GM18867 (cell line): ENCODE data around the gene MYB.
"Not testable (repeated sequence)": the region's sequence is repeated elsewhere in the genome, so short reads cannot be mapped to it uniquely, and the experiment has no call there.

Experiments used
- ATAC-seq: cut with Tn5 transposase; IDR thresholded peaks from one replicate; pipeline ENCODE4 v1.9.1; 2021; ENCODE audit warnings: mild to moderate bottlenecking, moderate library complexity; ENCODE audit not compliant: unreplicated experiment

The MYB gene

DNA sequence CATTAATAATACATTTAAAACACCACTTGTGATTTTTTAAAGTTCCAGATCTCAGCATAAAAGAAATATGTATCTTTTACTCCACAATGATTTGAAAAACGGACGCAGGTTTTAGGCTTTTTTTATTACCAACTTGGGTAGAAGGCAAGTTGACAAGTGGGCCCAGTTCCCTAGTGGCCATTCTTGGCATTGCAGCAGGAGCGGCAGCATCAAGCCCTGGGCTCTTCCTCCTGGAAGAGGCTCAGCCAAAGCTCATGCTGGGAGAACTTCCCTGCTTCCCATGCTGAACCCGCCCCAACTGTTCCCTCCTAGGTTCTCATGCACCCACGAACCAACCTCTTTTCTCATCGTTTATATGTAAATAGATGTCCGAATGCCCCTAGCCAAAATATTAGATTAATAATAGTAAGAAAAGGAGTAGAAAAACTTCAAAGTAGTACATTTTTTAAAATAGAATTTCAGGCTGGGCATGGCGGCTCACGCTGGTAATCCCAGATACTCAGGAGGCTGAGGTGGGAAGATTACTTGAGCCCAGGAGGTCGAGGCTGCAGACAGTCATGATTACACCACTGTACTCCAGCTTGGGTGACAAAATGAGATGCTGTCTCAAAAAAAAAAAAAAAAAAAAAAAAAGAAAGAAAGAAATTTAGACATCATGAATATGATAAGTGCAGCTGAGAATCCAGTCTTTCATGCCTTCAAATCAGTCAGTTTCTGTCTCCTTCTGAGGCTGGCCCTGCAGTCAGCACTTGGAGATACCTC, 18.2 kb upstream of the MYB start:
- ATAC-seq: peak; percentile 7

DNA sequence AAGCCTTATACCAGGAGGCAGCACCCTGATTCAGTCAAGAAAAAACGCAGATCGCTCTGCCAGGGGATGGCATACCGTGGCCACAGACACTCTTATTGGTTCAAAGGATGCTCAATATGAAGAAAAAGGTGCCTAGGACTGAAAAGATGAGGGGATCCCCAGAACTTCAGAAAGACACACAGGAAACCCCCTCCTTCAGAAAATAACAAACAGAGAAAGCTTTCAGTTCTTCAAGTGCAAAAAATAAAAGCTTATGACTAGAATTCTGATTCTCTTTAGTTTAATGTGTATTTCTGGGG, 17.7 kb upstream of the MYB start:
- peak; percentile 72 for ATAC-seq

DNA sequence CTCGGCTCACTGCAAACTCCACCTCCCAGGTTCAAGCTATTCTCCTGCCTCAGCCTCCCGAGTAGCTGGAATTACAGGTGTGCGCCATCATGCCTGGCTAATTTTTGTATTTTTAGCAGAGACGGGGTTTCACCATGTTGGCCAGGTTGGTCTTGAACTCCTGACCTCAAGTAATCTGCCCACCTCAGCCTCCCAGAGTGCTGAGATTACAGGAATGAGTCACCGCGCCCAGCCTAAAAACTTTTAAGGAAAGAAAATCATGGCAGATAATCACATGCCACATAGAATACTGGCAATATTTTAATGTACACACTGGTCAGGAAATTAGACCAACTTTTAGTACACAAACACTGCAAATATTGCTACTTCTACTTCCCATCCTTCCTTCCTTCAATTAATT, 16.7 kb upstream of the MYB start:
- ATAC-seq: not testable (repeated sequence)

DNA sequence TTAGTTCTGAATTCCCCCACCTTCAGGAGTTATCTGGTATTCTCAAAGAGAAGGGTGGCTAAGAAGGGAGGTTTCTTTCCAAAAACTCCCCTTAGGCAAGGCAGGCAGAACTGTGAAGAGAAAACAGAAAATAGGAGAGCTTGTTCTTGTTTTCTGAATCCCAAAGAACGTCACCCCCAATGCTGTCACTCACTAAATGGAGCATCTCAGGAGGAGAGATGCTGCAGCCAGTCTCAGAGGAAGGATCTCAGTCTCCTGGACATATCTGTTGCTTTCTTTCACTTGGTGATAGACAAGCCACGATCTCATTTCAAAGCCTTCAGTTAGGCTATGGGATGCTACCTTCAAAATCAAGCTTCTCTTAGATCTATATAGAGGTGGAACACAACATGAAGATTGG, 16.1 kb upstream of the MYB start:
- ATAC-seq: no peak

GRCh38 chr6:135166515-135166914, 14.6 kb upstream of the MYB start:
- ATAC-seq: no peak

- ATAC-seq: no peak
Observed at GRCh38 chr6:135167617-135168016, 13.5 kb upstream of the MYB start.

GRCh38 chr6:135168766-135169165, 12.3 kb upstream of the MYB start:
- no peak for ATAC-seq

DNA sequence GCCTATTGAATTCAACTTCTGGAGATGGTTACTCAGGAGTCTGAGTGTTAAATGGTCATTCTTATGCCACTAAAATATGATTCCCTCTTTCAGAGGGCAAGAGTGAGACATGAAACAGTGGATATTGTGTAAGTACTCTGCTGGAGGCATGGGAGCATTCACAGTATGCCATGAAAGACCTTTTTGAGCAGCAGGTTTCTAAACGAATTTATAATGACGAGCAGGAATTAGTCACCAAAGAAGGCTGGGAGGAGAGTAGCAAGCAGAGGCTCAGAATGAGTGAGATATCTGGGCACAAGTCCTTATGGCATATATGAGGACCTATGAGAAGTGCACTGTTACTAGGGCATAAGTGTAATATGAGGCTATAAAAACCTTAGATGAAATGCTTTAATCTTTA, 10.9 kb upstream of the MYB start:
- no peak for ATAC-seq

DNA sequence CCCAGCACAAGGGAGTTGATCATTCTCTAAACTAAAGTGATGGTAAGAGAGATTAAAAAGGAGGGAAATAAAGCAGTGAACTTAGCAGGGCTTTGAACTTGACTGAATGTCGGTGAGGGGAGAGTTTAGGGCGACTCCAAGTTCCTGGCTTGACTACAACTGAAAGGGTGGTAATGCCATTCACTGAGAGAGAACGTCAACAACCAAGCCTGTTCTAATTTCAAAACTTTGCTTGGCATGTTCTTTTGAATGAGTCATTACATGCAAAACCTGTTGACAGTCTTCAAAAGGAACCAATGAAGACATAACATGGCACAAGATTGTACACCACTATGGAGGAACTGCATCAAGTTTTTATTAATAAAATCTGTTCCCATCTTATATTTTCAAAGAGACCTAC, 10.3 kb upstream of the MYB start:
- peak; percentile 60 for ATAC-seq

DNA sequence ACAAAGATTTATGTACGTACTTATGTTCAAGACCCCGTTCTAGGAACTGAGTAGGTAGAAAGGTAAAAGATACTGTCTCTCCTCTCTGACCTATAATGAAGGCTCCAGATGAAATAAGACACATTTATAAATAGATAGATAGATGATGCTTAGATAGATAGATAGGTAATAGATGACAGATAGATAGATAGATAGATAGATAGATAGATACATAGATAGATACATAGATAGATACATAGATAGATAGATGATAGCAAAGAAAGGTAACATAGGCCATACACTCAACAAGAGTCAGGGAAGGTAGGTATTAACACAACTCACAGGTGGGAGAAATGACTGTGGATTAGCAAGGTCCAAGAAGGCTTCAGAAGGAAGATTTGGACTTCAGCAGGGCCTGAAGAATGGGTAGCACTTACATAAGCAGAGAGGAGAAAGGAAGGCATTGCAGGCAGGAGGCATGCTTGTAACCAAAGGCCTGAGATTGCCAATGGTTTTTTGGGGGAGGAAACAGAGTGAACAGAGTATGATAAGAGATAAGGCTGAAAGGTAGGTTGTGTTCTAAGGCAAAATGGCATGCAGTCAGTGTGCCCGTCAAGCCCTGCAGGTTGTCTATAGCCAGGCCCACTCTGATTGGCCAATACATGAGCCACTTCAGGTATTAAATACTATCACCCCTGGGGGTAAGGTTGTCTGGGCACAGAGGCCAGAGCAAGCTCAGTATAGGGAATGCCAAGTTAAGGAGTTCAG, 7.7 kb upstream of the MYB start:
- no peak for ATAC-seq

GRCh38 chr6:135173989-135174484, 7.1 kb upstream of the MYB start:
- ATAC-seq: no peak

DNA sequence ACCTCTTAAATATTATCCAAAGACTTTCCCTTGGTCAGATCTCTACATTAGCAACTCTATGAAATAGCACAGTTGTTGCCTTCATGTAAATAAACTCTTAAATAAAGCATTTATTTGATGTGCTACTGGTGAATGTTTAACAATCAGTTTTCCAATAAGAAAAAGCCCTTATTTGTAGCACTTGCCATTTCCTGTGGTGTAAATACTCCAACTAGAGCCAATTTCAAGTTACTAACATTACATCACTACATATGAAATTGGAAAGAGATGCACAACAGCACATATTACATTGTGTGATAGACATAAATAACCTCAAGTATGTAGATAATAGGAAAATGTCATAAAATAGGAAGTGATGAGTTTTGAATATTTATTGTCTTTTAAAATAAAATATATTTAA, 5.0 kb upstream of the MYB start:
- no peak for ATAC-seq

DNA sequence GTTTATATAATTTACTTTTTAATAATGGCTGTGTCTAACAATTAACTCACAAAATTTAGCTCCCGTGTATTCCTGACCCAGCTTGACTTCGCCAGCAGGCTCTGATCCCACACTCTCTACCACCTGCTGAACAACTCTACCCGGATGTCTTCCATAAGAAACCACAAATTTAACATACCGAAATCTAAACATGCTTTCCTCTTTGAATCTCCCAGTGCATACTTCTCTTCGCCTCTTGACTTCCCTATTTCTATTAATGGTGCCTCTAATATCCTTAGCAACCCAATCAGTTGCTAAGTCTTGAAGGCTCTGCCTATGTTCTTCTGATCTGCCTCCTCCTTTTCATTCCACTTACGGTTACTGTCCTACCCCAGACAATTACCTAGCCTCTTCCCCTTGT, 4.6 kb upstream of the MYB start:
- ATAC-seq: no peak

DNA sequence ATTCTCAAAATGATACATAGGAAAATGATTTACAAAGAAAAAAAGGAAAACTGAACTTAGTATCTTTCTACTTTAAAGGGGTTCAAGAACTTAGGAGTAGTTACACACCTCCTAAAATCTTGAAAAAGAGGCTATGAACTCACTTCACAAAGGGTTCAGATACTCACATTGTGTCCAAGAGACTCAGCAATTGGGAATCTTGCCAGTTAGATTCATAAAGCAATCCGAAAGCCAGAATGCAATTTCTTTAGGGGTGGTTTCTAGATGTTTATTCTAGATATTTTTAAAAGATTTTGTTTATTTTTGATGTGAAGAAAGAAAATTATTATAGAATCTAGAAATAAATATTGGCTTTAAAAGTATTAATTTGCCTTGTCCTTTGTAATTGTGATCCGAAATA, 1.7 kb upstream of the MYB start:
- ATAC-seq: no peak

DNA sequence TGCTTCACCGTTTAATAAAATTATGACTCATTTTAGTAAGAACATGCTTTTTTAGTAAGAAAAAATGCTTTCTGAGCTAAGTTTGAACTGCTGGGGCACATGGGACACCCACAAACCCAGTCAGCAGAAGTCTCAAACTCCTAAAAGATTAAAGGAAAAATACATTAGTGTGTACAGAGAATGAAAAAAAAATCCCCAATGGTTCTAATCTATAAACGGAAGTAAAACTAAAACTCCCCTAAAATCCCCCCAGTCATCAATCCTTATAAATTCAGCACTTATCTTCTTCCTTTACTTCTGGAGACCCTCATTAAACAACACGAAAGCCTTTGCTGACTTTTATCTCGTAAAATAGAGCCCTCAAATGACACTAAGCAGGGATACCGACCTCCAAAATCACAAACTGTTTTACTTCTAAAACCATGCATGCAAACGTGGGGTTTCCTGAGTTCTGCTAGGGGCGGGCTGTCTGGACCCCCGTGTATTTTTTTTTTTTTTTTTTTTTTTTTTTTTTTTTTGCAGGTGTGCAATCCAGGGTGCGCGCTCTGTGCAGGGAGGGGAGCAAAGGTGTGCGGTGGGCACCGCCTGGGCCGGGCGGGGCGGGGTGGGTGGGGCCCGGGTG, 1.1 kb upstream of the MYB start:
- no peak for ATAC-seq

DNA sequence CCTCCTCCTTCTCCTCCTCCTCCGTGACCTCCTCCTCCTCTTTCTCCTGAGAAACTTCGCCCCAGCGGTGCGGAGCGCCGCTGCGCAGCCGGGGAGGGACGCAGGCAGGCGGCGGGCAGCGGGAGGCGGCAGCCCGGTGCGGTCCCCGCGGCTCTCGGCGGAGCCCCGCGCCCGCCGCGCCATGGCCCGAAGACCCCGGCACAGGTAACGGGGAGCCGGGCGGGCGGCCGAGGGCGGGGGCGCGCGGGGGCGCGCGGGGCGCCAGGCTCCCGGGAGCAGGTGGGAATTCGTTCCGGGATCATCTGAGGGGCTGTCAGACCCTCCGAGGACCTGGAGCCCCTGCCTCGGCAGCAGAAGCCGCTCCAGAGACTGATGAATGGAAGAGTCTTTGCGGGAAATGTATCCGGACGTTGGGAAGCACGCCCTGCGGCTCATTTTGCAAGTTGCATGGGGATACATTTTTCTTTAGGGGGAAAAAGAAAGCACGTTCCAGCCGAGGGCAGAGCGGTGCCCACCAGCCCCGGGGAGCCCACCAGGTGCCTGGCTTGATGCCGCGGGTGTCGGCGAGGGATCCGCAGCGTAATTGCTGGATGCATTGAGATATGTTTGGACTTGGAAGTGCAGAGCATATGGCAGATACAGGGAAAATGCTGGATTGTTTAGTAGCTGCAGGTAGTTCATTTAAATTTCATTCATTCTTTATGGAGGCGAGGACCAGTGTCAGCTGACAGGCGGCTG, 394 bp downstream of the MYB start:
- peak; percentile 7 for ATAC-seq

DNA sequence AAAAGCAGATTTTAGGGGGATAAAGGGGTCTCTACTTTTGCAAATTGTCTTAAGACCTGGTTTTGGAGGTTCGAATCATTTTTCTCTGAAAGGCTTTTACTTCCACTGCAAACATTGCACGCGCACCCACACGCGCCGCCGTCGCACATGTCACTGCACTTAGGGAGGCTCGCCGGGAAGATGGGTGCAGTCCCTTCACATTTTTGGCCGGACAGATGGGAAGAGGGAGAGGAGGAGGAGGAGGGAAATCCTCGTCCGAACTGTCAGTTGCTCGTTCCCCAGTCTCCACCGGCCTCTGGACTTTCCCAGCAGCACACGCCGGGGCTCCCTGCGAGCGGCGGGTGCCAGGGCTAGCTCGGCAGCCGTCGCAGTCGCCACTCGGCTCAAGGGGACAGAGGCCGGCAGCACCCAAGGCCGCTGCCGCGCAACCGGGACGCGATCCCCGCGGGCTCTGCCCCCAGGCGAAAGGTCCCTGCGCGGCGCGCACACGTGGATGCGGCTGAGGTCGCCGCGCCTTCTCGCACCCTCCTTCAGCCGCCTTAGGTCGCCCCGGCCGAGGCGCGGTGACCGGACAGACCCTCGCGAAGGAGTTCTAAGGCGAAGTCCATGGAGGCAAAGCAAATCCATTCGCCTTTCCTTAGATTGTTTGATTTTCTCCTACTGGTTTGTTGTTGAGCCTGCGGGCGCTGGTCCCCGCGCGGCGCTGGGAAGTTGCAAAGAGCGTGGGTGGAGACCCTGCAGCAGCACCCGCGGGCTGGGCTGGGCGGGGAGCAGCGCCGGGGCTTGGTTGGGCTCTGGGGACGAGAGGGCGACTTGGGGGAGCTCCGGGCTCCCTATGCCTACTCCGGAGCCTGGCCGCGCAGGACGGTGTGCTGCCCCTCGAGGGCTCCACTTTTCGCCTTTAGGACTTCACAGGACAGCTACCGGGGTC, 1.2 kb downstream of the MYB start:
- ATAC-seq: peak; percentile 16

- peak; percentile 54 for ATAC-seq
Observed at GRCh38 chr6:135183002-135183531, 2.0 kb downstream of the MYB start.

- ATAC-seq: peak; percentile 42
Observed at GRCh38 chr6:135183532-135184440, 2.7 kb downstream of the MYB start.
